Spinal cord (tissue), 10 donors: ENCODE data around the gene PPFIA2. TPM values are rescaled to one million over a fixed set of nuclear protein-coding genes. Genes with fewer than 3 reads are reported as not detected.

Source experiments
- DNase-seq, 6 donors: peaks; one replicate each; pipeline versions ENCODE4 v3.0.0 to v3.0.0-alpha.2; 2013 to 2015; ENCODE audit warnings: low spot score in 6 of 6, low read depth in 4 of 6
- H3K27ac ChIP-seq: one replicate; pipeline ENCODE4 v1.5.1; 2013; ENCODE audit warnings: low read depth, low read length, control low read depth
- H3K27me3 ChIP-seq: one replicate; pipeline ENCODE4 v1.6.1; 2013; ENCODE audit warnings: low read length; ENCODE audit not compliant: control insufficient read depth, insufficient read depth
- H3K36me3 ChIP-seq: one replicate; pipeline ENCODE4 v1.6.1; 2013; ENCODE audit warnings: low read length; ENCODE audit not compliant: control insufficient read depth, insufficient read depth
- H3K4me1 ChIP-seq: one replicate; pipeline ENCODE4 v1.6.1; 2013; ENCODE audit warnings: low read length; ENCODE audit not compliant: control insufficient read depth, insufficient read depth
- H3K4me3 ChIP-seq: one replicate; pipeline ENCODE4 v1.5.1; 2013; ENCODE audit warnings: low read depth, low read length, control low read depth
- H3K9me3 ChIP-seq: one replicate; pipeline ENCODE4 v1.6.1; 2013; ENCODE audit warnings: low read length; ENCODE audit not compliant: control insufficient read depth, insufficient read depth
- WGBS: methylation state at CpG from one replicate; pipeline ENCODE4 v1.1.5; 2013; ENCODE audit warnings: missing lambda C conversion rate; ENCODE audit not compliant: insufficient coverage; 5-methylcytosine and 5-hydroxymethylcytosine counted together
- polyA plus RNA-seq, 2 donors: library from polyadenylated mRNA; unstranded; fragments of 120-200 nt; gene quantifications; one replicate each; pipeline ENCODE4 v1.2.1, GENCODE V29; 2013; ENCODE audit not compliant: insufficient read length in 2 of 2
- total RNA-seq, 2 donors: library from RNA; depleted of rRNA in 1 of 2; stranded (reverse); fragments of 120-200 nt in 1 of 2; fragments of >200 nt in 1 of 2; gene quantifications; one replicate each; pipeline versions ENCODE4 v1.2.3 to v1.2.4, GENCODE V29; 2013 to 2014
- donor health status: healthy.

PPFIA2 gene
- total and polyA plus RNA-seq, 4 donors, result 24.5 to 75.3 (median 40.6) TPM

DNA sequence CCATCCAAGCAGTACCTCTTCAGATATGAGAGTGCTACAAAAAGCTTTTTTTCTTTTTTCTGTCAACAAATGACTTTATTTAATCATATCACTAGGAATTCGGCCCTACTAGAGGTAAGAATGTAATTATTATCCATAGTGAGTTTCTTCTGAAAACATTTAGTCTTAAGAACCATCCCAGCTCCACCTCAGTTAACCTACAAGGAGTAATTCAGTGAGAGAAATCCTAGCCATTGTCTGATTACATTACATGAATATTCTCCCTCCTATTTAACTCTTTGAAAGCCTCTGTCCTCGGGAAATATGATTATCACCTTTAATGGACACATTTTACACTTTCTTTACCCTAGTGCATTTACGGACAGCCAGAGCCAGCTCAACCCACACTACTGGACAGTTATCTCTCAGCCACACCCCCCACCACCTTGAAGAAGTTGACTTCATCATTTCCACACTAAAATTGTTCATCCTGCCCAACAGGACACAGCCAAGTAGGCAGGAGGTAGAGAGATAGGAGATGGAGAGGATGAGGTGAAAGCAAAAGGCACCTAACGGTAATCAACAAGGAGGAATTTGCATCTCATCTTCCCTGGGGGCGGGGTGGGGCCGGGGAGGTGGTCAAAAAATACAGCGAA lies 1.3 kb downstream of the PPFIA2 start:
- Histone ChIP-seq H3K9me3 (no peaks in the 10 kb centered on the region), H3K36me3 (no peaks in the 10 kb centered on the region), H3K4me3 (peak overlapping the region; percentile 78), H3K27ac (peak overlapping the region; percentile 72), H3K4me1 (peaks cover 7% of the 10 kb centered on the region), H3K27me3 (peaks cover 5% of the 10 kb centered on the region)
- 4% methylated on average over 6 of the region's 7 CpGs for WGBS
- DNase-seq, result peak; percentile 7 to 72 (median 28)

- 100% methylated on average over 1 of the region's 2 CpGs for WGBS
- no peak for DNase-seq
- no peak overlapping the region for H3K4me3 ChIP-seq
- no peaks in the 10 kb centered on the region for H3K9me3 ChIP-seq
- no peaks in the 10 kb centered on the region for H3K36me3 ChIP-seq
- H3K4me1 ChIP-seq, result no peaks in the 10 kb centered on the region
- no peaks in the 10 kb centered on the region for H3K27me3 ChIP-seq
- H3K27ac ChIP-seq, result no peak overlapping the region
These were observed 29.4 kb downstream of the PPFIA2 start for GRCh38 chr12:81729781-81730180.

DNA sequence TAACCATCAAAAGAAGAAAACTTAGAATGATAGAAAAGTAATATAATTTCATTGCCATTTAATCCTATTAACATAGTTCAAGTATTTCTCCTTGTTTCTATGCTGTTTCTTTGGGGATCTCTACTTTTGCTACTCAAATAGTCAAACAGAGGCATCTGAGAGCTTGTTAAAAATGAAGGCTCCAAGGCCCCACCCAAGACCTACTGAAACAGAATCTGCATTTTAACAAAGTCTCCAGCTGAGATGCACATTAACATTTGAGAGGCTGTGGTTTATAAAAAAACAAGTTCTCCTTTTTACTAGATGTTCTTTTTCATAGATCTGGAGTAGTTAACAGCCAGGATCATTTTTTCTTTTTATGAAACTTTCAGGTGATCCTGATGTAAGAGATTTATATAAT lies 31.8 kb downstream of the PPFIA2 start:
- no peak overlapping the region for H3K27ac ChIP-seq
- no peak overlapping the region for H3K4me3 ChIP-seq
- H3K9me3 ChIP-seq, result no peaks in the 10 kb centered on the region
- no peak for DNase-seq
- no peaks in the 10 kb centered on the region for H3K27me3 ChIP-seq
- H3K4me1 ChIP-seq, result no peaks in the 10 kb centered on the region
- H3K36me3 ChIP-seq, result no peaks in the 10 kb centered on the region

- Histone ChIP-seq H3K27ac (no peak overlapping the region), H3K9me3 (no peaks in the 10 kb centered on the region), H3K4me3 (no peak overlapping the region), H3K27me3 (no peaks in the 10 kb centered on the region), H3K36me3 (no peaks in the 10 kb centered on the region), H3K4me1 (no peaks in the 10 kb centered on the region)
- peak in 1 of 6 donors; percentile 24 for DNase-seq
- no CpG with 5 or more reads among the region's 1 CpG for WGBS
These were observed 32.5 kb downstream of the PPFIA2 start for GRCh38 chr12:81726634-81727033.

DNA sequence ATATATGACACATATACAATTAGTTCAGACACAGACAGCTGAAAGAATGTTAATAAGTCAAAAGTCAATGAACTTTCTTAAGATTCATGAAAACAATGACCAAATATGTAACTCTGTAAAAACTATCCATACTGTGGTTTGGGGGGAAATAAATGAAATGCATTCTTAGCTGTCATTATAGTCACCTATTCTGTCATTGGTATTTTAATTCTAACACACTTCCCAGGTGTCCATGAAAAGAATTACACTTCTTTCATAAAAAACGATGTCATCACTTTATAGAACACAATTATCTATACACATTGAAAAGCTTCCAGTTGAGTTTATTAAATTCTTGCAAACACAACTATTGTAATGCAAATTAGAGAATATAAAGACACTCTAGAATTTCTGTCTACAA lies 35.8 kb downstream of the PPFIA2 start:
- H3K4me3 ChIP-seq, result no peak overlapping the region
- H3K9me3 ChIP-seq, result no peaks in the 10 kb centered on the region
- no CpG with 5 or more reads among the region's 1 CpG for WGBS
- no peaks in the 10 kb centered on the region for H3K4me1 ChIP-seq
- DNase-seq, result no peak
- H3K36me3 ChIP-seq, result no peaks in the 10 kb centered on the region
- H3K27ac ChIP-seq, result no peak overlapping the region
- H3K27me3 ChIP-seq, result no peaks in the 10 kb centered on the region

DNA sequence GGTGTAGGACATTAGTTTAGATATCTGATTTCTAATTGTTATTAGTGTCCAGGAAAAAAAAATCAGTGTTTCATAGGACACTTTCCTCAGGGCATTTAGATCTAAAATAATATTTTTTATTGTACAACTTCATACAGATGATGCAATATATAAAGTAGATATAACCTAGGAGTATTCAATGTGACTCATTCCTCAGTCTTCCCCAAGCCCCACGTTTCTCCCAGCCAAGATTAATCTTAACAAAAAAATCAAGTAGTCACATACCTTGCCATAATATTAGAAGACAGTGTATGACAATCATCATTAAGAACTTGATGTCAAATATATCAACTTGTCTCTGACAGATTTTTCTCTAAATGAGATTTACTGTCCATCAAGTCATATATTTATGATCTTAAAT lies 37.1 kb downstream of the PPFIA2 start:
- Histone ChIP-seq H3K9me3 (no peaks in the 10 kb centered on the region), H3K4me1 (no peaks in the 10 kb centered on the region), H3K36me3 (no peaks in the 10 kb centered on the region), H3K27me3 (no peaks in the 10 kb centered on the region), H3K27ac (no peak overlapping the region), H3K4me3 (no peak overlapping the region)
- no peak for DNase-seq
- no CpG with 5 or more reads among the region's 1 CpG for WGBS

GRCh38 chr12:81718616-81719015 lies 40.5 kb downstream of the PPFIA2 start:
- H3K36me3 ChIP-seq, result no peaks in the 10 kb centered on the region
- H3K27me3 ChIP-seq, result no peaks in the 10 kb centered on the region
- H3K27ac ChIP-seq, result no peak overlapping the region
- no peak overlapping the region for H3K4me3 ChIP-seq
- 40% methylated on average over 1 of the region's 2 CpGs for WGBS
- peak in 1 of 6 donors; percentile 3 for DNase-seq
- no peaks in the 10 kb centered on the region for H3K4me1 ChIP-seq
- H3K9me3 ChIP-seq, result no peaks in the 10 kb centered on the region

DNA sequence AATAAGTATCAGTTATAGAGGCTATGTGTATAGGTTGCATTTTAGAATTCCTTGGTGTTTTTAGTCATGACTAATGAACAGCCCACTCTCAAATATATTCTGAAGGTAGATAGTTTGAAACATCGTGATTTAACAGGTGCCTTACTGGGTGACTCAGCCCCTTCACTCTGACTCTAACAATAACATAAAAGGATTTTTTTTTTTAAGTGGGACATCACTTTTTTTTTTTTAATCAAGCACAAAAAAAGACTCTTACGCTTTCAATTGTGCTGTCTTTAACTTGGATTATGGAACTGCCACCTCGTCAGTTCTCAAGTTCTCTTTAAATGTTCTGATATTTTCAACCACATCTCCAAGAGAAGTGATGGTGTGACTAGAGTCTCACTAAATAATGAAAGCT lies 46.6 kb downstream of the PPFIA2 start:
- H3K4me1 ChIP-seq, result no peaks in the 10 kb centered on the region
- no peak for DNase-seq
- no peak overlapping the region for H3K27ac ChIP-seq
- WGBS, result no CpG with 5 or more reads among the region's 3 CpGs
- H3K36me3 ChIP-seq, result no peaks in the 10 kb centered on the region
- H3K9me3 ChIP-seq, result no peaks in the 10 kb centered on the region
- no peak overlapping the region for H3K4me3 ChIP-seq
- no peaks in the 10 kb centered on the region for H3K27me3 ChIP-seq

DNA sequence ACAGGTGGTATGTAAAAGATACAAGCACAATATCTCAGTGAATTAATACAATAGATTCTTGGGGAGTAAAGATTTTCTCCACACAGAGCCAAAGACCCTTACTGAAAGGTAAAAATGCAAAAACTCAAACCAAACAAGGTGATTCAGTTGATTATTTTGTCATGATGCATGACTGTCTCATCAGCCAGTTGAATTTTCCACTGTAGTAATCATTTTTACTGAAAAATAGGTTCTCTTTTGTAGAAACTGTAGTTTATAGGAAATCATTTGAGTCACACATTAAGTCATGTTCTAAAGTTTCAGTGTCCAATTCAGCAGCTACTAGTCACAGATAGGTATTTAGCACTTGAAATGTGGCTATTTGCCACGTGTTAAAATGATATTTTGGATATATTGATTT lies 53.6 kb downstream of the PPFIA2 start:
- H3K27me3 ChIP-seq, result no peaks in the 10 kb centered on the region
- no peaks in the 10 kb centered on the region for H3K4me1 ChIP-seq
- WGBS, result no CpG with 5 or more reads among the region's 1 CpG
- no peak for DNase-seq
- H3K27ac ChIP-seq, result no peak overlapping the region
- H3K9me3 ChIP-seq, result no peaks in the 10 kb centered on the region
- H3K36me3 ChIP-seq, result no peaks in the 10 kb centered on the region
- no peak overlapping the region for H3K4me3 ChIP-seq

DNA sequence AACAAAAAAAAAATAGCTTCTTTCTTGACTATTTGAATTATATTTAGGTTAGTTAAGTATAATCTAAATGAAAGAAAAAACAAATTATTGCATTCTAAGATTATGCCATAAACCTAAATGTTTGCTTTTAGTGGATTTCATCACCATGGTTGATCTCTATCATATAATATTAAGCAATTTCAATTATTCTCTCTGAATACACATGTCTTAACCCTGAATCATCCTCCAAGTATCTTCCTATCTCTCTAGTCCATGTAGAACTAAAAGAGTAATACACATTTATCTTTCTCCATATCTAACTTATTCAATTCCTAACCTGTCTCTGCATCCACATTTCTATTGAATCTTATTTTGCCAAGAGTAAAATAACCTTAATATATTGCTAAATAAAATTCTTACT lies 59.6 kb downstream of the PPFIA2 start:
- Histone ChIP-seq H3K4me3 (no peak overlapping the region), H3K4me1 (no peaks in the 10 kb centered on the region), H3K9me3 (no peaks in the 10 kb centered on the region), H3K27ac (no peak overlapping the region), H3K36me3 (no peaks in the 10 kb centered on the region), H3K27me3 (no peaks in the 10 kb centered on the region)
- DNase-seq, result no peak
